SHP77 (cell line): ENCODE data around the gene HTR1D.
"Not testable (repeated sequence)": the region's sequence is repeated elsewhere in the genome, so short reads cannot be mapped to it uniquely, and the experiment has no call there.

Experiments
- DNase-seq, 2 experiments: peaks; one replicate each; lab custom pipeline; 2025; lab: John Stamatoyannopoulos, UW

Gene HTR1D

DNA sequence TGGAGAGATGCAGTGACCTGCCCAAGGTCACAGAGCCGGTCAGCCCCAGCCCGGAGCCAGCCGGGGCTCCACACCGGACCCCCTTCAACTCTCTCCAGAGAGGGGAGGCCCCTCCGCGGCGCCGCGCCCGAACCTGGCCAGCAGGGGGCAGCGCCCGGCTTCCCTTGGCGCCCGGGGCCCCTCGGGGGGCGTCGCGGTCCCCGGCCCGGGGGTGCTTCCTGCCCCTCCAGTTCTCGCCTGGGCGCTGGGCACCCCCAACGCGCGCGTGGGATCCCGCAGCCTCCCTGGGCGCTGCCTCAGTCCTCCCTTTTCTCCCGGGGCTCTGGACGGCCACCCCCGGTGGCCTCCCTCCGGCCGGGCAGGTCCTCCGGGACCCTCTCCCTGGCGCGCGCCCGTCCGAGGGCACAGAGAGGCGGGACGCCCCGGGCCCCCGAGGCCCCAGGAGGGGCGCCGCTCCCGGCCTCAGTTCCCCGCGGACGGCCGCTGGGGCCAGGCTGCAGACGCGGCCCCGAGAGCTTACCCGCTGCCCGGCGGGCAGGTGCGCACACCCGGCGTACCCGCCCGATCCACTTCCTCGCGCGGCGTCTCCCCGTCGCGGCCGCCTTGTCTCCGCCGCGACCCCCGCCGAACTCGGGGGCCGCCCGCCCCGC lies 406 bp downstream of the HTR1D start:
- DNase-seq, result no peak

DNA sequence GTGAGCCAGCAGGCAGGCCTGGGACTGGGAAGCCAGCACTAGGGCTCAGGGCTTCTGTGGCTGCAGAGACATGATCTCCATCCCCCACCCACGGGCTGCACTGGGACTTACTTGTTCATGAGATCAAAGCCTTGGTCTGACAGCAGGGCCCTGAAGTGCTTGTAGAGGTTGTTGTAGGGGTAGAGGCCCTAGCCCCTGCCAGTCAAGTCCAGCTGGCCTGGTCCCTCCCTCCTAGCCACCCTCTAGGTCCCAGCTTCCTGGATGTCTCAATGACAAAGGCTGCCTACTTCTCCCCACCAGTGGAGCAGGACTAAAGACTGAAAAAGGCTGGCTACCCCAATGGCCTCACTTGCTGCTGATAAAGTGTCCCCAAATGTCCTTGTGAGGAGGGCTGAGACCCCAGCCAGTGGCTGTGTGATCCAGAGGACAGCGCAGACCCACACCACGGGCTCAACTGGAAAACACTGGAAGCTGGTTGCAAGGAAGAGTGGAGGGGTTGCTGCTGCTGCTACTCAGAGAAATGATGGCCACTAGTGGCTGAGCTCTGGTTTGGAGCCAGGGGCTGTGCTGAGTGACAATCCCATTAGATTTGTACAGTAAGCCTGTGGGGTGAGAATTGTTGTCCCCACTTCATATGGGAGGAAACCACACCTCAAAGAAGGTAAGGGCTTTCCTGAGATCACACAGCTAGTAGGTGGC lies 1.4 kb downstream of the HTR1D start:
- DNase-seq, result no peak

GRCh38 chr1:23215291-23215690 lies 2.0 kb downstream of the HTR1D start:
- no peak for DNase-seq

DNA sequence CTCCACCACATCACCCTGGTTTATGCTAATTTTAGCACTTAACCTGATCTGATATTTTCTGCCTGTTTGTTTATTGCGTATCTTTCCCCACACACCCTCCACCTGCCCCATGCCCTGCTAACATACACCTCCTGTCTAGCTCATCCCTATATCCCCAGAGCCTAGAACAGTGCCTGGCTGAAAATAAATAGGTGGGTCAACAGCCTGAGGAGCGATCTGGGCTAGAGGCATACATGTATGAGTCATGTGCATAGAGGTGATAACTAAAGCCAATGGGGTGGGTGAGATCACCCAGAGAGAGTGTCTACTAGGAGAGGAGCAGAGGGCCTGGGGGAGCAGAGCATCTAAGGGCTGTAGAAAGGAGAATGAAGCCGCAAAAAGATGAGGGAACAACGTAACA lies 2.7 kb downstream of the HTR1D start:
- DNase-seq, result no peak

DNA sequence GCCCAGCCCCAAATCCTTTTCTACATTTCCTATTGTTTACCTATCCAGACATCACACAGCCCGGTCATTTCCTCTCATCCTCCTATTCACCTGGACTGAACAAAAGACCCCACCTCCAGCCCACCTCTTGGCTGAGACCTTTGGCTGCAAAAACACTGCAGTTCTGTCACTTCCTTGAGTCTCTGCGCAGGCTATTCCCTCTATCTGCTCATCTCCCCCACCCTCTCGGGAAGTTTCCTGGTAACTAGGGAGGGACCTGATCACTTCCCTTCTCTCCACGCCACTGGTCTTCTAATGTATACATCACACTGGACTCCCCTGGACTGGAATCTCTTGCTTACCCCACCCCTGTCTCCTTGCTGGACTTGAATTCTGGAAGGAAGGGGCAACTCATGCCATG lies 5.3 kb downstream of the HTR1D start:
- no peak for DNase-seq

DNA sequence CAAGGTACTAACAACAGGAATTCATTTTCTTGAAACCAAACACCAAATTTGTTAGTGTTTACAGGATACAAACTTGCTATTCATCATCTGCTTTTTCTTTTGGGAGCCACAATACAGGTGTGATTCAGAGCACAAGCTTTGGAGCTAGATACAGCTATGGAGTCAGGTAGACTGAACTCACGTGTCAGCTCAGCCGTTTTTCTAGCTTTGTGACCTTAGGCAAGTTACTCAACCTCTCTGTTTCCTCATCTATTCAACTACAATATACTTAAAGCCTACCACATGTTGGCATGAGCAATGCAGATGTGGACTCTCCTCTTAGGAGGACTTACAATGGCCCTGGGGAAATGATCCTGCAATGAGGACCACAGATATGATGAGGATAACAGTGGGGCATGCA lies 6.3 kb downstream of the HTR1D start:
- no peak for DNase-seq

DNA sequence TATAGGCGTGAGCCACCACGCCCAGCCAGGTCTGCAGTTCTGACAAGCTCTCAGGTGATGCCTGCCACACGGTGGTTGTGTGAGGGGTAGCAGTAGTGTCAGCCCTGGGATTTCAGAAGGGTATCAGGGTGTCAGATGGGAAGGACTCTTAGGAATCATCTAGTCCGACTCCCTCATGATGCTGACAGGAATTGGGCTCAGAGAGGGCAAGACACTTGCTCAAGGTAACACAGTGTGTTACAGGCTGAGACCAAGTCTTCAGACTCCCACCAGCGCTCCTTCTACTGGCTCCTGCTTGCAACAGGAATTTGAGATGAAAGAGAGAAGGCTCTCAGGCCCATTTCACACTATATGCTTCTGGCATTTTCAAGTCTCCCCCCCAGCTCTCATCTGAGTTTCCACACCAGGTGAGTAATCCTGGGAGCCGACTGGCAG lies 6.9 kb downstream of the HTR1D start:
- DNase-seq, result no peak

GRCh38 chr1:23209770-23210169 lies 7.5 kb downstream of the HTR1D start:
- DNase-seq, result no peak

- DNase-seq, result no peak
Observed at GRCh38 chr1:23208527-23208926, 8.8 kb downstream of the HTR1D start.

GRCh38 chr1:23207733-23208132 lies 9.6 kb downstream of the HTR1D start:
- not testable (repeated sequence) for DNase-seq

GRCh38 chr1:23202263-23202749 lies 15.0 kb downstream of the HTR1D start:
- no peak for DNase-seq

DNA sequence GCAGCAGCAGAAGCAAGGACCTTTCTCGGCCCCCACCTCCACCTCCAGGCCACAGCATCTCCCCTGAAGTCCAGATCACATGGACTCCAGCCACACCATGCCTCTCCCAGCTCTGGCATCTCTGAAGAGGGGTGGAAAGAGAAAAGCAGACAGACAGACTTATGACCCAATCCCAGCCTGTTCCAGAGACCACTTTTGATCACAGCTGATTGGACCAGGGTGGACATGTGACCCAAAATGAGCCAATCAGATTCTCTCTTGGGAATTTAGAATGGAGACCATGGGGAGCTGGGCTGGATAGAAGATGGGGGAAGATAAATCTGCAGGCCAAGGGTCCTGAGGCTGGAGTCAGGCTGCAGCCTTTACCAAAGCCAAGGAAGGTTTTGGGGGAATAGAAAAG lies 16.4 kb downstream of the HTR1D start:
- DNase-seq, result no peak

DNA sequence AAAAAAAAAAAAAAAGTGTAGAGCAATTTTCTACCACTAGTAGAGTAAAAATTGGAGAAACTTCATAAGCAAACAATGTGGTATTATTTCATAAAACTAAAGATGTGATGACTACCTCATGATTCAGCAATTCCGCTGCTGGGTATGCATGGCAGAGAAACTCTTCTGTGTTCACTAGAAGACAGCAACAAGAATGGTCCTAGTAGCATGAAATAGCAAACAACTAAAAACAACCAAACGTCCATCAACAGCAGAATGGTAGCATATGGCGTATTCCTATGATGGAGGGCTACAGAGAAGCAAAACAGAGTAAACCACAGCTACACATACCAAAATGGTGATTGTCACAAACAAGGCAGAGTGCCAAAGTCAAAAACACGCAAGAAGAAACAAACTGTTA lies 18.9 kb downstream of the HTR1D start:
- no peak for DNase-seq

GRCh38 chr1:23196627-23197328 lies 20.5 kb downstream of the HTR1D start:
- DNase-seq, result no peak

DNA sequence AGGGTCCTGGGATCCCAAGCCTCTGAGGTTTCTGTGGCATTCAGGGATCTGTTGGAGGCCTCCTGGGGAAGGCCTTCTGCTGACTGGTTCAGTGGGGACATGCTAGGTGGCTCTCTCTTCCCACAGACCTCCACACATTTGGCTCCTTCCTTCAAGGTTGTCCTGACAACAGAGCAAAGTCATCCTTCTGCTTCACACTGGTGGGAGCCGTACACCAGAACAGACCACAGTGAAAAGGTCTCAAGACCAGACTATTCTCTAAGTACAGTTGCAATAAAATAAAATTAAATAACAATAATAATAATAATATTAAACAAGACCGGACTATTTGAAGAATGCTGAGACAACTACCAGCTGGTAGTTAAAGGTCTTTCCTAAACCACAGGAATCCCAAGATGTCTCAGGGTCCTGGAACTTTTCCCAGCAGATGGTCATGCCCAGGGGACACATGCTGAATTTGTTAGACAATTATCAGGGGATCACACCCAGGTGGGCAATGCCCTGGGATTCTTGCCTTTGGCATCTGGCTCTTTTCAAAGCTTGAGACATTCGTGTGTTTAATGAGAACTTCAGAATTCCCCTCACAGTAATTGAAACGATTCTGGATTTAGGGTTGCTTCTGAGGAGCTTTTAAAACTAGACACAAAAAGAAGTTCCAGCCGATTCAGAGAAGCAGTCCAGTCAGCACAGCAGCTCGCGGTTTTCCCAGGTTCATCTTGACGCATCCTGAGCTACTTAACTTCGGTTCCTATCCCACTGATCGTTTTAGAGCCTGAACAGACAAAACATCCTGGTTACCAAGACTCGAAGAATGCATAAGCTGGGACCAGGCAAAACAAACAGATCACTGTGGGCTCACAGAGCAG lies 22.9 kb downstream of the HTR1D start:
- no peak for DNase-seq

DNA sequence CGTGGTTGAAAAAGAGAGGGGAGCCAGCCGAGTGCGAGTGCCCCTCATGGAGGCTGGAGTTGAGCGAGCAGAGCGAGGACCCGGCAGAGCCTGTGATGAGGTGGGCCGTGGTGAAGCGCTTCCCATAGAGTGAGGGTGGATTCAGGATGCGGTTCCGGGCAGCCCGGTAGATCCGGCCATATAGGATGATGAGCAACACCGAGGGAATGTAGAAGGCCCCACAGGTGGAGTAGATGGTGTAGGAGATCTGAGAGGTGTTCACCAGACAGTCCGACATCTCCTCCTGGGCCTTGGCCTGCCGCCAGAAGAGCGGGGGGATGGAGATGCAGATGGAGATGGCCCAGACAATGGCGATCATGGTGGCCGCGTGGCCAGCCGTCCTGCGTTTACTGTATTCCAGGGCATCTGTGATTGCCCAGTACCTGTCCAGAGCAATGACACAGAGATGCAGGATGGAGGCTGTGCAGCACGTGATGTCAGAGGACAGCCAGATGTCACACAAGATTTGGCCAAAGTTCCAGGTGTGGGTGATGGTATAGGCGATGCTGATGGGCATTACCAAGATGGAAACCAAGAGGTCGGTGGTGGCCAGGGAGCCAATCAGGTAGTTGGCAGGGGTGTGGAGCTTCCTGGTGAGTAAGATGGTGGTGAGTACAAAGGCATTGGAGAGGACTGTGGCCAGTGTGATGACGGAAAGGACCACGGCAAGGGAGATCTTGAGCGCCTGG lies 23.7 kb downstream of the HTR1D start:
- DNase-seq, result no peak

DNA sequence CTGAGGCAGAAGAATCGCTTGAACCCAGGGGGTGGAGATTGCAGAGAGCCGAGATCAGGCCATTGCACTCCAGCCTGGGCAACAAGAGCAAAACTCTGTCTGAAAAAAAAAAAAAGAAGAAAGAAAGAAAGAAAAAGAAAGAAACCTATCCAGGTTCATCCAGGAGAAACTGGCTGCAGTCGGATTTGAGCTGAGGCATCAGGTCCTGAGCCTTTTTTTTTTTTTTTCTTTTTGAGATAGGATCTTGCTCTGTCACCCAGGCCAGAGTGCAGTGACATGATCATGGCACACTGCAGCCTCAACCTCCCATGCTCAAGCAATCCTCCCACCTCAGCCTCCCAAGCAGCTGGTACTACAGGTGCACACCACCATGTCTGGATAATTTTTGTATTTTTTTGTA lies 26.1 kb downstream of the HTR1D start:
- no peak for DNase-seq

DNA sequence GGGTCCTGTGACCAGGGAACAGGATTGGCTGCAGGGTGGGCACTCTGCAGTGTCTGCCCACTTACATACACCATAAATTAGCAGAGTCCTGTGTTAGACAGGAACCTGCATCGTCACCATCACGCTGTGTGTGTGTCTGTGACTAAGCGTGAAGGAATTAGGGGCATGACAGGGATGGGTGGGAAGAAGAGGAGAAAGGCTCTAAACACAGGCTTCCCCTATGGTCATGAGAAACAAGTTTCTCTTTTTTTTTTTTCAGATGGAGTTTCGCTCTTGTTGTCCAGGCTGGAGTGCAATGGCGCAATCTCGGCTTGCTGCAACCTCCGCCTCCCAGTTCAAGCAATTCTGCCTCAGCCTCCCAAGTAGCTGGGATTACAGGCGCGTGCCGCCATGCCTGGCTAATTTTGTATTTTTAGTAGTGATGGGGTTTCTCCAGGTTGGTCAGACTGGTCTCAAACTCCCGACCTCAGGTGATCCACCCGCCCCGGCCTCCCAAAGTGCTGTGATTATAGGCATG lies 28.3 kb downstream of the HTR1D start:
- not testable (repeated sequence) for DNase-seq

DNA sequence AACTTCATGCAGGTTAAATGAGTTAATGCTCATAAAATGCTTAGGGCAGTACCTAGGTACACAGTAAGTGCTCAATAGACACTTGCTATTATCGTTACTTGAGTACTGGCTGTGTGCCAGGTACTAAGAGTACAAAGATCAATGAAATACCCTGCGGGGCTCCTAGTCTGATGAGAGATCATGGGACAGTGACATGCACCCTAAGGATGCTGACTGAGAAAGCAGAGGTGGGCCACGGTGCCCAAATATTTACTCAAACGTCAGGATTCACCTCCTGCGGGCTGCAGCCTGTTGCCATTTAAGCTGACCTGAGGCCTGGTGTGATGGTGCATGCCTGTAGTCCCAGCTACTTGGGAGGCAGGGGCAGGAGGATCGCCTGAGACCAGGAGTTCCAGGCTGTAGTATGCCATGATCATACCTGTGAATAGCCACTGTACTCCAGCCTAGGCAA lies 28.8 kb downstream of the HTR1D start:
- DNase-seq, result no peak

GRCh38 chr1:23187637-23188036 lies 29.7 kb downstream of the HTR1D start:
- DNase-seq, result no peak

DNA sequence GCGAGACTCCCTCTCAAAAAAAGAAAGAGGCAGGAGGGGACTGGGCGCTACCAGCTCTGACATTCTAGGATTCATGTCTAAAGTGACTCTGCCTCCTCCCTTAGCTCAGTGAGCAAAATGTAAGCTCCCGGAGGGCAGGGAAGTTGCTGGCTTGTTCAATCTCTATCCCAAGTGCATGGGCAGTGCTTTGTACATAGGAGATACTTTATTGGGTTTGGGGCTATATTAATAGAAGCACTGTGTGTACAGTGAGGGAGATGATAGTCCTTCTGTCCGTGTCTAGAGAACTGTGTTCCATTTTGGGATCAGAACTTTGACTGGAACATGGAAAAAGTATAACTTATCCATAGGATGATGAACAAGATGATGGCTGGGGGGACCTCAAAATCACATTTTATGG lies 31.9 kb downstream of the HTR1D start:
- DNase-seq, result no peak
